Neutrophil (primary cell): ENCODE measurements around the gene UNC5B.

ENCODE experiments used
- H3K27ac ChIP-seq: fragments of 200-600 bp; sonication (generic); 2 replicates; pipeline ENCODE4 v1.5.1; 2016; ENCODE audit warnings: mild to moderate bottlenecking, moderate library complexity
- H3K27me3 ChIP-seq: fragments of 200-600 bp; sonication (generic); 2 replicates; pipeline ENCODE4 v1.6.0; 2016; ENCODE audit warnings: mild to moderate bottlenecking
- H3K36me3 ChIP-seq: fragments of 200-600 bp; sonication (generic); 2 replicates; pipeline ENCODE4 v1.5.1; 2017
- H3K4me1 ChIP-seq, 2 experiments: fragments of 200-600 bp in 1 of 2; sonication (generic) in 1 of 2; 1 replicate in 1 of 2; 2 replicates in 1 of 2; pipeline versions ENCODE4 v1.5.1 to v1.6.1; 2013 to 2016; ENCODE audit warnings: low read depth in 1 of 2, low read length in 1 of 2, mild to moderate bottlenecking in 1 of 2, moderate library complexity in 1 of 2; ENCODE audit not compliant: control insufficient read depth in 1 of 2, insufficient read depth in 1 of 2
- H3K4me3 ChIP-seq, 2 experiments: fragments of 200-600 bp in 1 of 2; sonication (generic) in 1 of 2; 1 replicate in 1 of 2; 2 replicates in 1 of 2; pipeline ENCODE4 v1.5.1; 2013 to 2016; ENCODE audit warnings: low read depth in 1 of 2, low read length in 1 of 2, mild to moderate bottlenecking in 1 of 2, moderate library complexity in 1 of 2
- H3K9me3 ChIP-seq: fragments of 200-600 bp; sonication (generic); 2 replicates; pipeline ENCODE4 v1.5.1; 2016
- CTCF ChIP-seq: fragments of 200-600 bp; sonication (generic); IDR thresholded peaks from 2 replicates; pipeline ENCODE4 v1.5.1; 2016; ENCODE audit warnings: antibody characterized with exemption

The UNC5B gene

DNA sequence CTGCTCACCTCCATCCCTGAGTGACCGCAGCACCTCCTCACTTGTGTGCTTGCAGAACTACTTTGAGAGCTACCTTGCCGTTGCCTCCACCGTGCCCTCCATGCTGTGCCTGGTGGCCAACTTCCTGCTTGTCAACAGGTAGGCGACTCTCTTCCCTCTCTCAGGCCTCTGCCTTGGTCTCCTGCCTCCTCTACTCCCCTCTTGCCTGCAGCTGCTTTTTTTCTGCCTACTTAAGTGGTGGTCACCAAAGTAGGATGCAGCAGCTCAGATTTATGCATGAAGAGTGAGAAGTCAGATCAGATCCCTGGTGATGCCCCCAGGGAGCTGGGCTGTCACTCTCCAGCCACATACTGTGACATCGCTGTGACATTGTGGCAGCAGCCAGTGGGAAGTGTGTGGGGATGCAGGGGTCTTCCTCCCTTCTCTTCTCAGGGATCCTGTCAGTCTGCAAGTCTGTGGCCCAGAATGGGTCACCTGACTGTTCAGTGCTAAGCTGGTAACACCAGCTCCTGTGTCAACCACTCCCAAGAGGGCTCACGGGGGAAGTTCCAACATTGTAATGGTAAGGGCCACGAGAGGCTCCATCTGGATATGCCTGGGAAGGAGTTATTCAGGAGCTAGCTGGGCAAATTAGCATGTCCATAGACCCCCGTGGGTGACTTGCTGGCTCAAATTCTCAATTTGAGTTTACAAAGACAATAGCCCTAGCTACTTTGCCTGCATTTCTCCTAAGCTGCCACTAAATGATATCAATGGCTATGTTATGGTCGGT, 132.0 kb downstream of the UNC5B start:
- peaks cover 8 to 16% of the 10 kb centered on the region in 2 experiments for H3K4me1 ChIP-seq
- H3K4me3 ChIP-seq: no peak overlapping the region
- TF ChIP-seq CTCF: no peak
- no peak overlapping the region for H3K27ac ChIP-seq
- no peaks in the 10 kb centered on the region for H3K36me3 ChIP-seq
- no peaks in the 10 kb centered on the region for H3K27me3 ChIP-seq
- no peaks in the 10 kb centered on the region for H3K9me3 ChIP-seq

GRCh38 chr10:71344993-71345480, 132.7 kb downstream of the UNC5B start:
- TF ChIP-seq CTCF: no peak
- Histone ChIP-seq H3K4me1 (peaks cover 8 to 16% of the 10 kb centered on the region in 2 experiments), H3K9me3 (no peaks in the 10 kb centered on the region), H3K36me3 (no peaks in the 10 kb centered on the region), H3K27me3 (no peaks in the 10 kb centered on the region), H3K4me3 (no peak overlapping the region), H3K27ac (no peak overlapping the region)

DNA sequence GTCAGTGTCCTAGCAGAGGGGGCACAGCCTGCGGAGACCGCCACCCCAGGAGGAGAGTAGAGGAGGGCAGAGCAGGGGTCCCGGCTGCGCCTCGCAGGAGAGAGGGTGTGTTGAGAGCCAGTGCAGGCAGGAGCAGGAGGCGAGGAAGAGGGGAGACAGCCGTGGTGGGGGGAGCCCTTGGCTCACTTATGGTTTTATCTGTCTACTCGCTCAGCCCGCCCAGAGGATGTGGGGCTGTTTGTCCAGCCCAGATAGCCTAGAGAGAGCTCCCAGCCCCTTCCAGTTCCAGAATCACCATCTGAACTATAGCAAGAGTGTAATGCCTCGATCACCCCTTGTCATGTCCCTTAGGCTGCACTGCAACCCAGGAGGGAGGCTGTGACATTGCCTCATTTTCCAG, 133.3 kb downstream of the UNC5B start:
- no peaks in the 10 kb centered on the region for H3K36me3 ChIP-seq
- no peaks in the 10 kb centered on the region for H3K9me3 ChIP-seq
- no peak for TF ChIP-seq CTCF
- no peak overlapping the region for H3K27ac ChIP-seq
- no peak overlapping the region for H3K4me3 ChIP-seq
- H3K27me3 ChIP-seq: no peaks in the 10 kb centered on the region
- H3K4me1 ChIP-seq: peaks cover 8 to 16% of the 10 kb centered on the region in 2 experiments

- no peak overlapping the region for H3K27ac ChIP-seq
- no peaks in the 10 kb centered on the region for H3K36me3 ChIP-seq
- no peak for TF ChIP-seq CTCF
- H3K27me3 ChIP-seq: no peaks in the 10 kb centered on the region
- H3K9me3 ChIP-seq: no peaks in the 10 kb centered on the region
- peaks cover 10 to 19% of the 10 kb centered on the region in 2 experiments for H3K4me1 ChIP-seq
- no peak overlapping the region for H3K4me3 ChIP-seq
These were observed 134.4 kb downstream of the UNC5B start for GRCh38 chr10:71346731-71347130.

- no peak for TF ChIP-seq CTCF
- H3K9me3 ChIP-seq: no peaks in the 10 kb centered on the region
- no peaks in the 10 kb centered on the region for H3K36me3 ChIP-seq
- H3K27ac ChIP-seq: no peak overlapping the region
- H3K4me1 ChIP-seq: peaks cover 16 to 25% of the 10 kb centered on the region in 2 experiments
- no peaks in the 10 kb centered on the region for H3K27me3 ChIP-seq
- H3K4me3 ChIP-seq: no peak overlapping the region
These were observed 135.4 kb downstream of the UNC5B start for GRCh38 chr10:71347587-71348395.
